ENCODE results near the gene ATP2B2.
A peak's percentile ranks its signal among the peaks of the same experiment; 100 is the strongest.

ATP2B2 gene

DNA sequence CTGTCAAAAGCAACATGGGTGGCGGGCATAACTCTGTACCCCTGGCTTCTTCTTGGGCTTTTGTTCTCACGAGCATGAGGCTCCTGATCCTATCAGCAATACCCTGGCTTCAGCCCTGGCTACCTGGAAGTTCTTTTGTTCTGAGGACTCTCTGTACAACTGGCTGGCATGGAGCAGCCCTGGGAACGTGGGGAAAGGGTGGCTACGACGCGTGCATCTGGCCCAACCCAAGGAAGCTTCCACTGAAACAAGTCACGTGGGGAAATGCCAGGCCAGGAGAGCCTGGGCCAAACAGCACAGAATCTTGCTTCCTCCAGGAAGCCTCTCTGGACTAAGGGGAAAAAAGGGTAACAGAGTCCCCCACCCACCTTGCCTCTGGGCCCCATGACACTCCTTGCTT, 22.7 kb upstream of the ATP2B2 start:
- no peak for DNase-seq

DNA sequence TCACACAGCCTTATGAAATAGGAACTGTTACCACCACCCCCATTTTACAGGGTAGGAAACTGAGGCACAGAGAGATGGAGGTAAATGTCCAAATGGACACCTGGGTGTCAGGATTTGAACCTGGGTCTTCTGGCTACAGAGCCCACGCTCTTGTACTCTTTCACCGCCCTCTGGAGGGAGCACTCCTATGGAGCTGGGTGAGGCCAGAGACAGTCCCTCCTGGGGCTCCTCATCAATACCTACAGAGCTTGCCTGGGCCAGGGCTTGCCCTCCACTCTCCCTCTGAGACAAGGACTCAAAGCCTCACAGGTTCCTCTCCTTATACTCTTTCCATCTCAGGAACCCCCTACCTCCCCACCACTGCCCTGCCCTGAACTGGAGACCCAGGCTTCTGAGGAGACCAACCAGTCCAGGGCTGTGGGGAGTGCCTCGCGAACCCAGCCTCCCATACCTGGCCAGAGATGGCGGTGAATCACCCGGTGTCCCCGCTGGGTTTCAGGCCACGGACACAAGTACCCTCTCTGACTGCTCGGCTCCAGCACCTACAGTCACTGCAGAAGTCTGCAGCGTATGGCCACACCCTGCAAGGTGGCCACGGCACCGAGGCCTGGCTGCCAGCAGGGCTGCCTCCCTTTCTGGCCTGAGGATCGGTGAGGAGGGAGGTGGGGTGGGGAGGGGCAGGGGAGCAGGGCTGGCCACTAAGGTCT, 22.1 kb upstream of the ATP2B2 start:
- DNase-seq: no peak

GRCh38 chr3:10526366-10526765, 21.0 kb upstream of the ATP2B2 start:
- no peak for DNase-seq

- no peak for DNase-seq
Measured at GRCh38 chr3:10524799-10525301, 19.5 kb upstream of the ATP2B2 start.

- DNase-seq: no peak
Measured at GRCh38 chr3:10524270-10524669, 18.9 kb upstream of the ATP2B2 start.

GRCh38 chr3:10523561-10523960, 18.2 kb upstream of the ATP2B2 start:
- no peak for DNase-seq

- DNase-seq: peak in 1 of 2 donors; percentile 5
Measured at GRCh38 chr3:10522646-10523303, 17.4 kb upstream of the ATP2B2 start.

- DNase-seq: no peak
Measured at GRCh38 chr3:10521772-10522441, 16.5 kb upstream of the ATP2B2 start.

GRCh38 chr3:10520072-10520471, 14.7 kb upstream of the ATP2B2 start:
- no peak for DNase-seq

- no peak for DNase-seq
Measured at GRCh38 chr3:10519236-10519635, 13.8 kb upstream of the ATP2B2 start.

DNA sequence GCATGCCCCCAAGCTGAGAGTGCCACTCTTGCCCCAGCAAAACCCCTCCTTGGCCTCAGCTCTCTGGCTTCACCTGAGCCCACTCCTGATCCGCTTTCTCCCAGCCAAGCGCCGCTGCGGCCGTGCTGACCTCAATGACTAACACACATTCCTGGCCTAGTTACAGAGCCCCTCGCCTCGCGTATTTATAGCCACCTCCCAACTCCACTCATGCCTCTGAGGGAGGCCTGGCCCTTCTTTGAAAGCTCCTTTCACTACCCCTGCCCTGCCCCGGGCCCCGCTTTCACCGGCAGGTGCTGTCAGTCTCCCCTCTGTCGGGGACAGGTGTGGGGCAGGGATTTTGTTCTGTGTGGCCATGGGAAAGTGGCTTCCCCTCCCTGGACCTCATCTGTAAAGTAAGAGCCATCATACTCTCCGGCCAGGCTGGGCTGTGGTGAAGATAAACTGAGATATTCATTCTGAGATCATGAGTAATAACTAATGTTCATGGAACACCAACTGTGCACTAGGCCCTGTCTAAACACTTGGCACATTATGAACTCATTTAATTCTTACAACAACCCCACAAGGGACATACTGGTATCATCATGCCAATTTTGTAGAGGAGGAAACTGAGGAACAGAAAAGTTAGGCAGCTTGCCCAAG, 13.2 kb upstream of the ATP2B2 start:
- no peak for DNase-seq

DNA sequence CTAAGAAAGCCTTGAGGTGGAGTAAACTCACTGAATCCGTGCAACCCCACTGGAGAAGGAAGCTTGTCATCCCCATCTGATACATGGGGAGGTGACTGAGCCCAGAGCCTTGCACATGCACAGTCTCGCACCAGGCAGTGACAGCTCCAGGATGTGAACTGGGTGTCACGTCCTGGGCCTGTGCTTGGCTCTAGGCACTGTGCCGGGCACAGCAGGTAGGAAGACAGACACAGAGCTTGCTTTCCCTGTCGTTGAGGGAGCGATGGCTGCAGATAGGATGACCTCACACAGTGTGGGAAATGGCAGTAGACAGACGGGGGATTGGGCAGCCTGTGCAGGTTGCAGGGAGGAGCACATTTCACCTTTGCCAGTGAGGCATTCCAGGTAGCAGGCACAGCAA, 12.2 kb upstream of the ATP2B2 start:
- DNase-seq: no peak

DNA sequence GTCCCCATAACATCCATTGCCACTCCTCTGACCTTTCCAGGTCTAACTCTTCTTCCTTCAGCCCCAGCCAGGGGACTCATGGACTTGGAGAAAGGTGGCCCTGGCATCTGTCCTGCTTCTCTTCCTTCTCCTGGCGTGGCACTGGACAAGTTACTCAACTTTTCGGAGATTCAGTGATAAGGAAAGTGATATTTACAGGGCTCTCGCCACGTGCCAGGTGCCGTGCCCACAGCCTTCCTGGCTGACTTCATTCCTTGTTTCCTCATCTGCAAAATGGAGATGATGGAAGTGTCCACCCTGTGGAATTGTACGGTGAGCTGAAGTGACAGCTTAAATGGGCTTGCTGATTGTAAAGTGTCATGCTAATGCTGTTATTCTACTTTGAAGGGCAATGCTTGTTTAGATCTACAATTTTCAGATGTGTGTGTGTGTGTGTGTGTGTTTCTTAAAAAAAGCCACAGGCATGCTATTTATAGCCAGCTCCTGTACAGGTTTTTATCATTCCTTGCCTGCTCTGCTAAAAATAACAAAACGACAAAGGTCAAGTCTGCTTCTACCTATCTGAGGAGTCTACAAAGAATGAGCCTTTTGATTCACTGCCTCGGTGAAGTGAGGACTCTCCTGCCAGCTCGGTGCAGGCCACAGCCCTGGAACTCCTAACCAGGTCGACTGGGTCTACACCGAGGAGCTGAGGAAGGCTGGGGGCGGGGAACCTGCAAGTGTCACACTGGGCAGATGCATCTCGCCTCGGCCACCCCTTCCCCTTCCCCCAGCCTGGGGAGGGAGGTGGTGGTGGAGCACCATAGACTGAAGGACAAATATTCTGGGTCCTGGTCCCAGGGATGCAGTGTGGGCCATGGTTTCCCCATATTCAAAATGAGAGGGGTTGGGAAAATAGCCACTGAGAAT, 11.4 kb upstream of the ATP2B2 start:
- no peak for DNase-seq

GRCh38 chr3:10515884-10516495, 10.6 kb upstream of the ATP2B2 start:
- no peak for DNase-seq

GRCh38 chr3:10515396-10515795, 10.0 kb upstream of the ATP2B2 start:
- DNase-seq: no peak

DNA sequence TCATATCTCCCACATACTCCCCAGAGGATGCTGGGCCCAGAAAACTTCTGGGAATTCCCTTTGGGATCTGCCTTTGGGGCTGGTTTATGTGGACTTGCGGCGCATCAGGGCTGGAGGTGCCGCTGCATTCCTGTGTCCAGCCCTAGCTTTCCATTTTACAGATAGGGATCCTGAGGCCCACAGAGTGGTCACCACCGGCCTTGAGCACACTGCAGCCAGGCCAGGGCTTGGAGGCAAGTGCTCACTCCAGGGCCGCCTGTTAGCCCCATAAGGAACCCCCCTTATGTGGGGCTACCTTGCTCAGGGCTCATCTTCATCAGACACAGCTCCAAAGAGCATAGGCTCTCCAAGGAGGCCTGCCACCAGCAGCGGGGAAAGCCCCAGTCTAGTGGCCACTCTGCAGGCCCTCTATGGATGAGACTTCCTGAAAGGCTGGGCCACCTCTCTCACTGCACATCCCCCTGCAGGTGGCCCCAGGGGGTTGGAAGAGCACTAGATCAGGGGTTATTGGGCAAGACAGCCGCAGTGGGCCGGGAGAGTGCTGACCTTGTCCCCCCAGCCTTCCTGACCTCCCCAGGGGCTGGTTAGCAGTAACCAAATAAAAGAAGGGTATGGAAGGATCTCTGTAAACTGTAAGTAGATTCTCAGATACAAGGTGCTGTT, 9.2 kb upstream of the ATP2B2 start:
- DNase-seq: no peak

DNA sequence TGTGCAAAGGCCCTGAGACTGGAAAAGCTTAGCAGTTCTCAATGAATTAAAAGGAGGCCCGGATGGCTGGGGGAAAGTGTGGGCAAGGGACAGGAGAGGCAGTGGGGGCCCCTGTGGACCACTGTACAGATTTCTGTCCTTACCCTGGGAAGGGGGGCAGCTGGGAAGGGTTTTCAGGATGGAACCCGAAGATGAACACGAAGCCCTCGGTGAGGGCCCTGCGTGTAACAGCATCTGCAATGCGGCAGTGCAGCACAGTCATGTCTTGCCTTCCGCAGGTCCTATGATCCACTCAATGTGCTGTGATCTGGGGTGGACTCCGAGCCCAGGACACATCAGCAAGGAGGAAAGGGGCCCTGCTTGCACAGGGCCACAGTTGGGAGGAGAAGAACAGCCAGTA, 7.9 kb upstream of the ATP2B2 start:
- no peak for DNase-seq

DNA sequence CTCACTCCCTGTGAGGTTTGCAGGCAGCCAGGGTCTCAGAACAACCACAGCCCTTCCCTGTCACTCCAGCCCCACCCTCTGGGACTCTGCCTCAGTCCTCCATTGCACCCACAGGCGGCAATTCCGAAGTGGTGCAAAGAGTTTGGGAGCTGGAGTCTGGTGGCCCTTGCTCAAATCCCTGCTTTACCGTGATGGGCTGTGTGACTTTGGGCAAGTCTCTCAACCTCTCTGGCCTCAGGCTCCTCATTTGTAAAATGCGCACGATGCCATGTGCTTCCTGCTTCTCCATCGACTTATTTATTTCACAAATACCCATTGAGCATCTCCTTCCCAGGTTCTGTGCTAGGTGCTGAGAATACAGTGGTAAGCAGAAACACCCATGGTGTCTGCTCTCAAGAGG, 7.3 kb upstream of the ATP2B2 start:
- no peak for DNase-seq

DNA sequence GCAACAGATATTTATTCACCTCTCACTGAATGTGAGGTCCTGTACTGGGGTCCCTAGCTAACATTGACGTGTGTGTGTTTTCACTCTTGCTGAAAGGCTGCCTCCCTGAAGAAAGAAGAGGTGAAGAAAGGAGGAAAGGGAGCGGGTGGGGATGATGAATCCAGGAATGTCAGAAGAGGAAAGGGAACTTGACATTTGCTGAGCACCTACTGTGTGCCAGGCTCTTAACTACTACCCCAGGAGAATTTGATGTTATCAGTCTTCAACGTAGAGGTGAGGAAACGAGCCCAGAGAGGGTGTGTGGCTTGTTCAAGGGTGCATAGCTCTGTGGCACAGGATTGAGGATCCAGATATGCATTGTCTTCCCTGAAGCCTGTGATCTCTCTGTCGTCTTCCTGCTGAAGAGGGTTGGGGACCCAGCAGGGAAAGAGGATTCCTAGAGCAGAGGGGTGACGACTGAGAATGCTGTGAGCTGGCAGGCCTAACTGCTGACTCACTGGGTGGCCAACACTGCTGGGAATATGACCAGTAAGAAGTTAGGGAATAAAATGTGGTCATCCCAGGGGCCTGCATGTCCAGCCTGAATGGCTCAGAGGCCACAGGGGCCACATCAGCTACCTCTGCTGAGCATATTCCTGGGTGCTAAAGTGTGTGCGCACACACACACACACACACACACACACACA, 6.6 kb upstream of the ATP2B2 start:
- DNase-seq: no peak

DNA sequence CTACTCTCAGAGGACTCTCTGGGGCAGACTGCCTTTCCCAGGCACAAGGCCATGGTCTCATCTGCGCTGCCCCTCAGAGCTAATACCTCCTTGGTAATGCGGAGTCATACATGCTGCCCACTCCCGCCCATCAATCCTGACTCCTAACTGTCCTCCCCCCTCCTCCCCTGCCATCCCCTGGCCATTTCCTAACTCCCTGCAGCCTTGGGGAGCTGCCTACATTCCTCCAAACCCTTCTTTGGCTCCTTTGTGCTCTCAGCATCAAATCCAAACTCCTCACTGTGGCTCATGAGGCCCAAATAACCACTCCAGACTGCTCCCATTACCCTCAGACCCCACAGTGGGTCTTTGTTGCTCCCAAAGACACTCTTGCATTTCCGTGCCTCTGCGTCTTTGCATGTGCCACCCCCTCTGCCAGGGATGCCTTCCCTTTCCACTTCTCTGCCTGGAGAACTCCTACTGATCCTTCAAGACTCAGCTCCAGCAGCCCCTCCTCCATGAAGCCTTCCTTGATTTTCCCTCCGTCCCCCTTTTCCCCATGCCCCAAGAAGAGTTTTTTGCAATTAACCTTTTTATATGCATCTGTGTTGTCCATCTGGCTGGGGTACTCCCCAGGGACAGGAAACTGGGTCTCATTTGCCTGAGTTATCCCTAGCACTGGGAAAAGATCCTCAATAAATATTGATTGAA, 5.5 kb upstream of the ATP2B2 start:
- no peak for DNase-seq
